ENCODE data around the gene TGFBR3.

The TGFBR3 gene

GRCh38 chr1:91732291-91733107 lies 153.5 kb downstream of the TGFBR3 start:
- no peak for DNase-seq (ENCODE audit: low spot score)

GRCh38 chr1:91731815-91732214 lies 154.1 kb downstream of the TGFBR3 start:
- no peak for DNase-seq (ENCODE audit: low spot score)

GRCh38 chr1:91730801-91731732 lies 154.9 kb downstream of the TGFBR3 start:
- DNase-seq (ENCODE audit: low spot score), result no peak

GRCh38 chr1:91729621-91730358 lies 156.2 kb downstream of the TGFBR3 start:
- no peak for DNase-seq (ENCODE audit: low spot score)

- DNase-seq (ENCODE audit: low spot score), result no peak
Observed at GRCh38 chr1:91727763-91728162, 158.2 kb downstream of the TGFBR3 start.

- no peak for DNase-seq (ENCODE audit: low spot score)
Observed at GRCh38 chr1:91725989-91726721, 159.8 kb downstream of the TGFBR3 start.

- no peak for DNase-seq (ENCODE audit: low spot score)
Observed at GRCh38 chr1:91725618-91725988, 160.3 kb downstream of the TGFBR3 start.

GRCh38 chr1:91724644-91725043 lies 161.3 kb downstream of the TGFBR3 start:
- DNase-seq (ENCODE audit: low spot score), result no peak

GRCh38 chr1:91724231-91724630 lies 161.7 kb downstream of the TGFBR3 start:
- no peak for DNase-seq (ENCODE audit: low spot score)

GRCh38 chr1:91720044-91720443 lies 165.9 kb downstream of the TGFBR3 start:
- DNase-seq (ENCODE audit: low spot score), result no peak

- DNase-seq (ENCODE audit: low spot score), result no peak
Observed at GRCh38 chr1:91718877-91719276, 167.1 kb downstream of the TGFBR3 start.

- no peak for DNase-seq (ENCODE audit: low spot score)
Observed at GRCh38 chr1:91718368-91718767, 167.6 kb downstream of the TGFBR3 start.

GRCh38 chr1:91717839-91718238 lies 168.1 kb downstream of the TGFBR3 start:
- DNase-seq (ENCODE audit: low spot score), result no peak

- no peak for DNase-seq (ENCODE audit: low spot score)
Observed at GRCh38 chr1:91716339-91716738, 169.6 kb downstream of the TGFBR3 start.

GRCh38 chr1:91715416-91716000 lies 170.4 kb downstream of the TGFBR3 start:
- no peak for DNase-seq (ENCODE audit: low spot score)

- DNase-seq (ENCODE audit: low spot score), result no peak
Observed at GRCh38 chr1:91714867-91715381, 171.0 kb downstream of the TGFBR3 start.

GRCh38 chr1:91712981-91713841 lies 172.7 kb downstream of the TGFBR3 start:
- DNase-seq (ENCODE audit: low spot score), result no peak

GRCh38 chr1:91712393-91712792 lies 173.6 kb downstream of the TGFBR3 start:
- DNase-seq (ENCODE audit: low spot score), result no peak

- DNase-seq (ENCODE audit: low spot score), result no peak
Observed at GRCh38 chr1:91711504-91712247, 174.3 kb downstream of the TGFBR3 start.

Measured in putamen (tissue), 1 donor.